ENCODE results near the gene NUP133. TPM values are rescaled to one million over a fixed set of nuclear protein-coding genes. Genes with fewer than 3 reads are reported as not detected.

The NUP133 gene
- polyA plus RNA-seq, 3 donors: 9.0 to 12.8 (median 12.4) TPM

DNA sequence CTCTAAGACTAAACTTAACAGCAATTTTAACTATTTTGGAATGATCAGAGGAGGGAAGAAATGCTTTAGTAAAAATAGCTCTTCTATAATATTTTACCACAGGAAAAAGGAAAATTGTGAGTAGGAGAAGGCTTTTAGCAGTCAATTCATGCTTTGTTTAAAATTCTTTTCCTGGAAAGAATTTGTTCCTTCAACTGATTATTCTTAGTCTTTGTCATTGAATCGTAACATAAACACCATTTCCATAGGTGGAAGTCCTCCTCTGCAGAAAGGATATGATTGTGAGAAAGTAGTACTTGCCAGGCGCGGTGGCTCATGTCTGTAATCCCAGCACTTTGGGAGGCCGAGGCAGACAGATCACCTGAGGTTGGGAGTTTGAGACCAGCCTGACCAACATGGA lies 62.3 kb downstream of the NUP133 start:
- DNase-seq: no peak
- Histone ChIP-seq H3K27ac (ENCODE audit: low read depth in 1 of 2, low read length in 2 of 2) (no peak overlapping the region), H3K27me3 (ENCODE audit: control insufficient read depth in 2 of 2, insufficient read depth in 2 of 2, low read length in 2 of 2) (no peaks in the 10 kb centered on the region), H3K9ac (ENCODE audit: insufficient read depth, low read length, poor library complexity, severe bottlenecking) (no peak overlapping the region), H3K36me3 (replicated peaks in 1 of 2; ENCODE audit: control insufficient read depth in 1 of 2, insufficient read depth in 2 of 2, low read length in 2 of 2) (peaks cover 68 to 89% of the 10 kb centered on the region in 2 donors), H2AFZ (ENCODE audit: insufficient read depth, low read depth, low read length, poor library complexity, severe bottlenecking) (no peak overlapping the region), H3K4me1 (ENCODE audit: control insufficient read depth in 1 of 2, insufficient read depth in 2 of 2, low read length in 2 of 2) (no peaks in the 10 kb centered on the region), H3K79me2 (ENCODE audit: insufficient read depth, low read length) (no peaks in the 10 kb centered on the region), H3K4me2 (replicated peaks; ENCODE audit: extremely low read depth, low read length, poor library complexity, severe bottlenecking) (no peak overlapping the region), H3K4me3 (replicated peaks in 1 of 3; ENCODE audit: low read depth in 2 of 3, low read length in 3 of 3) (no peak overlapping the region), H3K9me3 (replicated peaks in 1 of 2; ENCODE audit: control insufficient read depth in 1 of 2, insufficient read depth in 1 of 2, low read length in 2 of 2) (no peaks in the 10 kb centered on the region), H4K20me1 (ENCODE audit: insufficient read depth, low read length) (no peaks in the 10 kb centered on the region)
- WGBS (ENCODE audit: insufficient coverage): 100% methylated on average over 1 of the region's 4 CpGs
- Mint-ChIP-seq H3K4me1 (no peaks in the 10 kb centered on the region), H3K27me3 (ENCODE audit: low read depth in 3 of 3) (no peaks in the 10 kb centered on the region), H3K9me3 (peaks cover 0 to 2% (median 0%) of the 10 kb centered on the region in 7 donors), H3K27ac (peak overlapping the region in 2 of 7 donors; percentile 2 to 36), H3K36me3 (peaks cover 59 to 89% of the 10 kb centered on the region in 2 donors), H3K4me3 (no peak overlapping the region)
- intact Hi-C loops (cut with micrococcal nuclease): no loop called here
- TF ChIP-seq, protein P1, sequence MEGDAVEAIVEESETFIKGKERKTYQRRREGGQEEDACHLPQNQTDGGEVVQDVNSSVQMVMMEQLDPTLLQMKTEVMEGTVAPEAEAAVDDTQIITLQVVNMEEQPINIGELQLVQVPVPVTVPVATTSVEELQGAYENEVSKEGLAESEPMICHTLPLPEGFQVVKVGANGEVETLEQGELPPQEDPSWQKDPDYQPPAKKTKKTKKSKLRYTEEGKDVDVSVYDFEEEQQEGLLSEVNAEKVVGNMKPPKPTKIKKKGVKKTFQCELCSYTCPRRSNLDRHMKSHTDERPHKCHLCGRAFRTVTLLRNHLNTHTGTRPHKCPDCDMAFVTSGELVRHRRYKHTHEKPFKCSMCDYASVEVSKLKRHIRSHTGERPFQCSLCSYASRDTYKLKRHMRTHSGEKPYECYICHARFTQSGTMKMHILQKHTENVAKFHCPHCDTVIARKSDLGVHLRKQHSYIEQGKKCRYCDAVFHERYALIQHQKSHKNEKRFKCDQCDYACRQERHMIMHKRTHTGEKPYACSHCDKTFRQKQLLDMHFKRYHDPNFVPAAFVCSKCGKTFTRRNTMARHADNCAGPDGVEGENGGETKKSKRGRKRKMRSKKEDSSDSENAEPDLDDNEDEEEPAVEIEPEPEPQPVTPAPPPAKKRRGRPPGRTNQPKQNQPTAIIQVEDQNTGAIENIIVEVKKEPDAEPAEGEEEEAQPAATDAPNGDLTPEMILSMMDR (IDR thresholded peaks at IDR 0.05): no peak

DNA sequence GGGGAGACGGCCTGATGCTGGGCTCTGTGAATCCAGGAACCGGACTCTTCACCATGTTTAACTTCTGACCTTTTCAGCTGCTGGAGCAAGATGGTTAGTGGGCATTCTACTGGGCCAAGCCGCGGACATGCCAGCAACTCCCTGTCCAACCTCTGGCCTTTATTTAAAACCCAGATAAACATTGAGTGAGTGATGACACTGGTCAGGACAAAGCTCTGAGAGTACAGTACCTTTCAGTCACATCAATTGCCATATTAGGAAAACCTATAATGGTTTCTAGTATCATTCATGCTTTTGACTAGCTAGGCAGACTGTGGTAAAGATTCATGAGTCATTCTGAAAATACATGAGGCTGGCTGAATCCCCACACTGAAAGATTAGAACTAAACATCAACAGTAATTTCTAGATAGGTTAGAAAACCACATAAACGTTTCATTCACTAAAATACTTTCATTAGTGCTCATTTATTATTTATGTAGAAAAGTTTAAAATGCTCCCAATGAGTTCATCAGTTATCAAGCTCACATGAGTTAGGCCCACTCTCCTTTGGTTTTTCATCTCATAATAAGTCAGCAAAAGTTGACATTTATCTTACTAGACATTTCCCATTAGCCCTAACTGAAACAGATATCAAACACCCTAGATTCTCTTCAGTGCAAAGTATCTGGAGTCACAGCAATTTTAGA lies 67.1 kb downstream of the NUP133 start:
- Mint-ChIP-seq H3K27me3 (ENCODE audit: low read depth in 3 of 3) (peaks cover 14 to 17% (median 15%) of the 10 kb centered on the region in 3 donors), H3K9me3 (peaks cover 0 to 6% (median 0%) of the 10 kb centered on the region in 7 donors), H3K4me1 (no peaks in the 10 kb centered on the region), H3K36me3 (peaks cover 49 to 64% of the 10 kb centered on the region in 2 donors), H3K27ac (no peak overlapping the region), H3K4me3 (no peak overlapping the region)
- Histone ChIP-seq H3K79me2 (ENCODE audit: insufficient read depth, low read length) (no peaks in the 10 kb centered on the region), H3K4me3 (replicated peaks in 1 of 3; ENCODE audit: low read depth in 2 of 3, low read length in 3 of 3) (no peak overlapping the region), H3K4me2 (replicated peaks; ENCODE audit: extremely low read depth, low read length, poor library complexity, severe bottlenecking) (no peak overlapping the region), H3K27ac (ENCODE audit: low read depth in 1 of 2, low read length in 2 of 2) (no peak overlapping the region), H3K27me3 (ENCODE audit: control insufficient read depth in 2 of 2, insufficient read depth in 2 of 2, low read length in 2 of 2) (peaks cover under 1 to 11% of the 10 kb centered on the region in 2 donors), H3K4me1 (ENCODE audit: control insufficient read depth in 1 of 2, insufficient read depth in 2 of 2, low read length in 2 of 2) (no peaks in the 10 kb centered on the region), H2AFZ (ENCODE audit: insufficient read depth, low read depth, low read length, poor library complexity, severe bottlenecking) (no peak overlapping the region), H3K9ac (ENCODE audit: insufficient read depth, low read length, poor library complexity, severe bottlenecking) (no peak overlapping the region), H3K36me3 (replicated peaks in 1 of 2; ENCODE audit: control insufficient read depth in 1 of 2, insufficient read depth in 2 of 2, low read length in 2 of 2) (peaks cover 46 to 60% of the 10 kb centered on the region in 2 donors), H4K20me1 (ENCODE audit: insufficient read depth, low read length) (no peaks in the 10 kb centered on the region), H3K9me3 (replicated peaks in 1 of 2; ENCODE audit: control insufficient read depth in 1 of 2, insufficient read depth in 1 of 2, low read length in 2 of 2) (no peaks in the 10 kb centered on the region)
- intact Hi-C loops (cut with micrococcal nuclease): no loop called here
- WGBS (ENCODE audit: insufficient coverage): 100% methylated on average over 1 of the region's 5 CpGs
- no peak for DNase-seq
- TF ChIP-seq, protein P1 (IDR thresholded peaks at IDR 0.05): no peak
